GM12878 (cell line): ENCODE results near the gene MAML3. TPM values are rescaled to one million over a fixed set of nuclear protein-coding genes. Genes with fewer than 3 reads are reported as not detected.

Experiments
- CTCF ChIP-seq, 3 experiments: IDR thresholded peaks in 2 of 3; conservative IDR thresholded peaks in 1 of 3; 2 replicates each; pipeline ENCODE4 v1.5.1; 2011; ENCODE audit warnings: low read depth in 3 of 3, low read length in 3 of 3, mild to moderate bottlenecking in 3 of 3, control low read depth in 2 of 3, moderate library complexity in 2 of 3, inconsistent platforms in 1 of 3, mixed read lengths in 1 of 3; ENCODE audit not compliant: control insufficient read depth in 2 of 3, insufficient read depth in 1 of 3; ENCODE audit errors: extremely low read depth in 1 of 3
- CUX1 ChIP-seq: IDR thresholded peaks from 2 replicates; pipeline ENCODE4 v1.6.1; 2012; ENCODE audit warnings: improper control_type of control experiment, low read depth, low read length; ENCODE audit not compliant: insufficient replicate concordance
- EGR1 ChIP-seq, 2 experiments: IDR thresholded peaks; 1 replicate in 1 of 2; 2 replicates in 1 of 2; pipeline ENCODE4 v1.6.1; 2011 to 2012; ENCODE audit warnings: low read depth in 2 of 2, low read length in 2 of 2, borderline replicate concordance in 1 of 2, mild to moderate bottlenecking in 1 of 2, moderate library complexity in 1 of 2
- EP300 ChIP-seq, 2 experiments: fragments of 150-350 bp in 1 of 2; IDR thresholded peaks; 2 replicates each; pipeline ENCODE4 v1.6.1; 2011 to 2012; ENCODE audit warnings: low read depth in 2 of 2, low read length in 2 of 2, borderline replicate concordance in 1 of 2, improper control_type of control experiment in 1 of 2, inconsistent platforms in 1 of 2; ENCODE audit not compliant: control insufficient read depth in 1 of 2
- GABPA ChIP-seq: IDR thresholded peaks from 2 replicates; pipeline ENCODE4 v1.6.1; 2014; ENCODE audit warnings: antibody characterized with exemption, low read depth, mild to moderate bottlenecking, inconsistent platforms
- HDAC6 ChIP-seq: fragments of 200-600 bp; sonication (generic); IDR thresholded peaks from one replicate; pipeline ENCODE4 v1.8.0; 2017; ENCODE audit warnings: antibody characterized with exemption; ENCODE audit not compliant: unreplicated experiment
- MEF2A ChIP-seq: IDR thresholded peaks from 2 replicates; pipeline ENCODE4 v1.6.1; 2011; ENCODE audit warnings: low read depth, mild to moderate bottlenecking, low read length, moderate library complexity; ENCODE audit not compliant: insufficient read depth
- NKRF ChIP-seq: fragments of 450-650 bp; conservative IDR thresholded peaks from 2 replicates; pipeline ENCODE4 v1.6.1; 2017; ENCODE audit warnings: mild to moderate bottlenecking, moderate library complexity
- PBX3 ChIP-seq: IDR thresholded peaks from 2 replicates; pipeline ENCODE4 v1.6.1; 2011; ENCODE audit warnings: mild to moderate bottlenecking, low read depth, low read length, moderate library complexity; ENCODE audit not compliant: insufficient replicate concordance
- SIN3A ChIP-seq: IDR thresholded peaks from 2 replicates; pipeline ENCODE4 v1.6.1; 2012; ENCODE audit warnings: low read depth, low read length, improper control_type of control experiment
- TAF1 ChIP-seq: IDR thresholded peaks from 2 replicates; pipeline ENCODE4 v1.6.1; 2011; ENCODE audit warnings: mild to moderate bottlenecking, low read depth, low read length, borderline replicate concordance
- TBL1XR1 ChIP-seq: IDR thresholded peaks from 2 replicates; pipeline ENCODE4 v1.6.1; 2012; ENCODE audit warnings: low read depth, low read length, improper control_type of control experiment
- ZBTB33 ChIP-seq: fragments of 450-650 bp; IDR thresholded peaks from 2 replicates; pipeline ENCODE4 v1.6.1; 2017; ENCODE audit warnings: mild to moderate bottlenecking
- polyA plus RNA-seq, 11 experiments: library from polyadenylated mRNA; depleted of rRNA in 4 of 11; unstranded in 6 of 11; stranded (reverse) in 5 of 11; fragments of >200 nt; fragmentation: Nextera tagmentation in 4 of 11; fragmentation: Illumina TruSeq in 1 of 11; extraction: Ambion mirVana in 4 of 11; extraction: Trizol in 1 of 11; gene quantifications; 1 replicate in 1 of 11; 2 replicates in 10 of 11; pipeline versions ENCODE4 v1.2.1 to v1.2.3, GENCODE V29; 2011 to 2016; ENCODE audit warnings: inconsistent platforms in 2 of 11, missing spikeins in 2 of 11, low read depth in 1 of 11
- total RNA-seq, 4 experiments: library from RNA; depleted of rRNA in 3 of 4; stranded (reverse); fragments of >200 nt in 3 of 4; fragmentation: Illumina TruSeq in 1 of 4; extraction: Trizol in 1 of 4; gene quantifications; 2 replicates each; pipeline versions ENCODE4 v1.2.1 to v1.2.3, GENCODE V29; 2013 to 2021

Gene MAML3
- total and polyA plus RNA-seq, 10 of the 15 experiments (the other 5 are each of a cell fraction or from before 2014, with no cell fraction given): under 0.01 to 0.53 (median 0.06) TPM; not detected in 2

- TF ChIP-seq NKRF (no peak), MEF2A (no peak), PBX3 (no peak), HDAC6 (no peak), SIN3A (no peak), TBL1XR1 (no peak), GABPA (no peak), TAF1 (no peak), CUX1 (no peak), EP300 (IDR thresholded peaks at IDR 0.05; ENCODE audit: borderline replicate concordance in 1 of 2, control insufficient read depth in 1 of 2, low read depth in 2 of 2, low read length in 2 of 2) (no peak), CTCF (IDR thresholded peaks at IDR 0.05 in 2 of 3, conservative IDR thresholded peaks at IDR 0.05 in 1 of 3; ENCODE audit: control insufficient read depth in 2 of 3, extremely low read depth in 1 of 3, insufficient read depth in 1 of 3, low read depth in 3 of 3, low read length in 3 of 3) (no peak), EGR1 (IDR thresholded peaks at IDR 0.05; ENCODE audit: borderline replicate concordance in 1 of 2, low read depth in 2 of 2, low read length in 2 of 2) (no peak), ZBTB33 (no peak)
Observed at GRCh38 chr4:139889264-139889663, 264.7 kb downstream of the MAML3 start (continued).
